SU-DHL-6 (cell line): ENCODE measurements around the gene CLCN4.
A peak's percentile ranks its signal among the peaks of the same experiment; 100 is the strongest.

Experiments
- H2AFZ ChIP-seq: fragments of 200-600 bp; sonication (generic); 2 replicates; pipeline ENCODE4 v1.6.1; 2014; ENCODE audit warnings: low read depth, mild to moderate bottlenecking, moderate library complexity, mixed read lengths, antibody characterized with exemption, low read length; ENCODE audit not compliant: severe bottlenecking
- H3F3A ChIP-seq: fragments of 200-600 bp; shearing (Covaris generic); 2 replicates; pipeline ENCODE4 v1.6.0; 2016; ENCODE audit warnings: antibody characterized with exemption, mild to moderate bottlenecking; ENCODE audit not compliant: insufficient read depth
- H3K27ac ChIP-seq: fragments of 200-600 bp; sonication (generic); 2 replicates; pipeline ENCODE4 v1.5.1; 2016; ENCODE audit warnings: low read depth, mild to moderate bottlenecking, low read length, moderate library complexity, mixed read lengths
- H3K27me3 ChIP-seq: fragments of 200-600 bp; sonication (generic), shearing (Covaris generic); 2 replicates; pipeline ENCODE4 v1.6.0; 2014; ENCODE audit warnings: mild to moderate bottlenecking, low read length
- H3K36me3 ChIP-seq: fragments of 200-600 bp; sonication (generic); 2 replicates; pipeline ENCODE4 v1.6.1; 2014; ENCODE audit warnings: mild to moderate bottlenecking, low read length, mixed read lengths
- H3K4me2 ChIP-seq: fragments of 300-600, 200-600 bp; shearing (Covaris generic), sonication (generic); 2 replicates; pipeline ENCODE4 v1.6.0; 2014; ENCODE audit warnings: low read length, low read depth, mild to moderate bottlenecking; ENCODE audit not compliant: poor library complexity, severe bottlenecking
- H3K4me3 ChIP-seq: fragments of 200-600 bp; sonication (generic); 2 replicates; pipeline ENCODE4 v1.5.1; 2014; ENCODE audit warnings: antibody characterized with exemption, low read length, mild to moderate bottlenecking, mixed read lengths; ENCODE audit not compliant: insufficient read depth, poor library complexity, severe bottlenecking
- H3K79me2 ChIP-seq: fragments of 200-600 bp; sonication (generic); 2 replicates; pipeline ENCODE4 v1.6.1; 2014; ENCODE audit warnings: mild to moderate bottlenecking, low read length, moderate library complexity; ENCODE audit not compliant: insufficient read depth
- H3K9ac ChIP-seq: fragments of 200-600 bp; sonication (generic); 2 replicates; pipeline ENCODE4 v1.7.0; 2014; ENCODE audit warnings: mild to moderate bottlenecking, low read length
- H3K9me2 ChIP-seq: fragments of 200-600 bp; sonication (generic); replicated peaks from 2 replicates; pipeline ENCODE4 v1.6.1; 2014; ENCODE audit warnings: low read length; ENCODE audit not compliant: insufficient read depth
- H3K9me3 ChIP-seq: fragments of 200-600 bp; sonication (generic); 2 replicates; pipeline ENCODE4 v1.6.1; 2014; ENCODE audit warnings: low read length, mixed read lengths; ENCODE audit not compliant: insufficient read depth
- H4K20me1 ChIP-seq: fragments of 200-600 bp; sonication (generic); 2 replicates; pipeline ENCODE4 v1.6.1; 2014; ENCODE audit warnings: low read depth, mild to moderate bottlenecking, antibody characterized with exemption, low read length, moderate library complexity, mixed read lengths
- EZH2phosphoT487 ChIP-seq: fragments of 200-600 bp; sonication (generic), shearing (Covaris generic); conservative IDR thresholded peaks from 2 replicates; pipeline ENCODE4 v1.6.1; 2018; ENCODE audit warnings: mild to moderate bottlenecking, antibody characterized with exemption, low read length, moderate library complexity, mixed read lengths
- TF ChIP-seq, protein P1 (sequence below): fragments of 200-600 bp; sonication (generic); IDR thresholded peaks from one replicate; pipeline ENCODE4 v1.5.1; 2017; ENCODE audit warnings: antibody characterized with exemption, mild to moderate bottlenecking, low read length, moderate library complexity; ENCODE audit not compliant: insufficient read depth, poor library complexity, severe bottlenecking

The CLCN4 gene

DNA sequence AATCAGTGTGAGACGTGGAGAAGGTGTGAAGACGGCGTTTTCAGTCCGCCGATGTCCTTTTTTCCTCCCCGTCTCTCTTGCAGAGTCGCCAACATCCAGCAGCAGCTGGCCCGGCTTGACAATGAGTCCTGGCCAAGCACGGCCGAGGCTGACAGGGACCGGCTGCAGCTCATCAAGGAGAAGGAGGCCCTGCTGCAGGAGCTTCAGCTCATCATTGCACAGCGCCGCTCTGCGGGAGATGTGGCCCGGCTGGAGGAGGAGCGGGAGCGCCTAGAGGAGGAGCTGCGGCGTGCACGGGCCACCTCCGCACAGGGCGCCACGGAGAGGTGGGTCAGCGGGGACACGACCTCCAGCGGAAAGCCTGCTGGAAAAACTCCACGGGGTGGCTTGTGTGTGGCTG, 47.1 kb upstream of the CLCN4 start:
- H3K9me3 ChIP-seq, result no peaks in the 10 kb centered on the region
- peaks cover 47% of the 10 kb centered on the region for H3K79me2 ChIP-seq
- no peak overlapping the region for H3K4me3 ChIP-seq
- no peak overlapping the region for H2AFZ ChIP-seq
- peaks cover 65% of the 10 kb centered on the region for H3F3A ChIP-seq
- no peaks in the 10 kb centered on the region for H3K36me3 ChIP-seq
- no peaks in the 10 kb centered on the region for H3K27me3 ChIP-seq
- peak overlapping the region; percentile 100 for H3K27ac ChIP-seq
- no peaks in the 10 kb centered on the region for H3K9me2 ChIP-seq
- TF ChIP-seq, protein P1, sequence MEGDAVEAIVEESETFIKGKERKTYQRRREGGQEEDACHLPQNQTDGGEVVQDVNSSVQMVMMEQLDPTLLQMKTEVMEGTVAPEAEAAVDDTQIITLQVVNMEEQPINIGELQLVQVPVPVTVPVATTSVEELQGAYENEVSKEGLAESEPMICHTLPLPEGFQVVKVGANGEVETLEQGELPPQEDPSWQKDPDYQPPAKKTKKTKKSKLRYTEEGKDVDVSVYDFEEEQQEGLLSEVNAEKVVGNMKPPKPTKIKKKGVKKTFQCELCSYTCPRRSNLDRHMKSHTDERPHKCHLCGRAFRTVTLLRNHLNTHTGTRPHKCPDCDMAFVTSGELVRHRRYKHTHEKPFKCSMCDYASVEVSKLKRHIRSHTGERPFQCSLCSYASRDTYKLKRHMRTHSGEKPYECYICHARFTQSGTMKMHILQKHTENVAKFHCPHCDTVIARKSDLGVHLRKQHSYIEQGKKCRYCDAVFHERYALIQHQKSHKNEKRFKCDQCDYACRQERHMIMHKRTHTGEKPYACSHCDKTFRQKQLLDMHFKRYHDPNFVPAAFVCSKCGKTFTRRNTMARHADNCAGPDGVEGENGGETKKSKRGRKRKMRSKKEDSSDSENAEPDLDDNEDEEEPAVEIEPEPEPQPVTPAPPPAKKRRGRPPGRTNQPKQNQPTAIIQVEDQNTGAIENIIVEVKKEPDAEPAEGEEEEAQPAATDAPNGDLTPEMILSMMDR, result no peak
- TF ChIP-seq EZH2phosphoT487, result no peak
- no peaks in the 10 kb centered on the region for H4K20me1 ChIP-seq
- peak overlapping the region; percentile 64 for H3K4me2 ChIP-seq
- H3K9ac ChIP-seq, result peak overlapping the region; percentile 68

DNA sequence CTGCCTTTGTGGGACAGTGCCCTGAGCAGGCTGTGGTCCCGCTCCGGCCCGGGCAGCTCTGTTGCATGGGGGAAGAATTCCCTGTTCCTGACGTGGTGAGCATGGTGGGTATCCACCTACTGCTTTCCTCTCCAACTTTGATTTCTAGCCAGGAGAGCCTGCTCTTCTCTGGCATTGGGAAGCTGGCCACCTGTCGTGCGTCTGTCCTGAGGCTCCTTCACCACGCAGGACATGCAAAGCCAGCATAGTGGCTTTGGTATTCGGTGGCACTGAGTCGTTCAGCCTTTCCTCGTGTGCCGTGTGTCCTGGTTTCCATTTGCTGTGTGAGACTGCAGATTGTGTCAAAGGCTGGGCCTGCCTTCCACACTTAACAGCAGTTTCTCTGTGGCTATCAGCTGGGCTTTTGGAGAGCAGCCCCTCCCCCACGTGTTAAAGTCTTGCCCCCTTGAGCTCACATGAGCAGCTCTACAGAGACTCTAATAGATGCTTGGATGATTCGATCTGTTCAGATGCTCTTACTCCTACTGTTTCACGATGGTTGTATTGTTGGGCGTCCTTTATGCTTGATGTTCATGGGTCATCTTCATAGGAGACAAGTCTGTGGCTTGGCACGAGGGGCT, 46.3 kb upstream of the CLCN4 start:
- peak overlapping the region; percentile 64 for H3K4me2 ChIP-seq
- no peaks in the 10 kb centered on the region for H3K9me3 ChIP-seq
- no peaks in the 10 kb centered on the region for H3K9me2 ChIP-seq
- no peaks in the 10 kb centered on the region for H4K20me1 ChIP-seq
- no peak overlapping the region for H2AFZ ChIP-seq
- no peaks in the 10 kb centered on the region for H3K27me3 ChIP-seq
- peak overlapping the region; percentile 100 for H3K27ac ChIP-seq
- peak overlapping the region; percentile 16 for H3K4me3 ChIP-seq
- H3K79me2 ChIP-seq, result peaks cover 50% of the 10 kb centered on the region
- H3K36me3 ChIP-seq, result no peaks in the 10 kb centered on the region
- TF ChIP-seq EZH2phosphoT487, result no peak
- TF ChIP-seq, protein P1, result no peak
- peaks cover 65% of the 10 kb centered on the region for H3F3A ChIP-seq
- H3K9ac ChIP-seq, result peak overlapping the region; percentile 68

DNA sequence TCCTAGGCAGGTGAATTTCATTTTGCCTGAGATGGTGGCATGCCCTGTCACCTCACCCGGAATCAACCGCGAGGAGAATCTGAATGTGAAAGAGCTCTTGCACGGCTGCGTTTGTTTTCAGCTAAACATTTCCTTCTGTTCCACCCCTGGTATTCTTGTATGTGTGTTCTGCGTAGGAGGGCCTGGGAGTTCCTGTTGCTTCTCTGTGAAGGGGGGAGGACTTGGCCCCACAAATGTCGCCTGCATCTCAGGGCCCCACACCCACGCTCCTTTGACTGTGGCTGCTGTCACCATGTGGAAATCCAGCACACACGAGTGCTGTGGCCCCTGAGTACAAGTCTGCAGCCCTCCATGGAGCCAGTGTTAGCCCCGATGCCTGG, 45.8 kb upstream of the CLCN4 start:
- no peaks in the 10 kb centered on the region for H3K27me3 ChIP-seq
- peaks cover 46% of the 10 kb centered on the region for H3K79me2 ChIP-seq
- peaks cover 65% of the 10 kb centered on the region for H3F3A ChIP-seq
- H3K4me3 ChIP-seq, result peak overlapping the region; percentile 16
- no peaks in the 10 kb centered on the region for H3K36me3 ChIP-seq
- no peaks in the 10 kb centered on the region for H3K9me2 ChIP-seq
- peak overlapping the region; percentile 64 for H3K4me2 ChIP-seq
- no peak for TF ChIP-seq EZH2phosphoT487
- TF ChIP-seq, protein P1, result no peak
- peak overlapping the region; percentile 100 for H3K27ac ChIP-seq
- no peaks in the 10 kb centered on the region for H4K20me1 ChIP-seq
- H3K9ac ChIP-seq, result peak overlapping the region; percentile 68
- H3K9me3 ChIP-seq, result no peaks in the 10 kb centered on the region
- no peak overlapping the region for H2AFZ ChIP-seq
